ENCODE measurements around the gene STK32B.
"Not testable (repeated sequence)": the region's sequence is repeated elsewhere in the genome, so short reads cannot be mapped to it uniquely, and the experiment has no call there.

STK32B gene

DNA sequence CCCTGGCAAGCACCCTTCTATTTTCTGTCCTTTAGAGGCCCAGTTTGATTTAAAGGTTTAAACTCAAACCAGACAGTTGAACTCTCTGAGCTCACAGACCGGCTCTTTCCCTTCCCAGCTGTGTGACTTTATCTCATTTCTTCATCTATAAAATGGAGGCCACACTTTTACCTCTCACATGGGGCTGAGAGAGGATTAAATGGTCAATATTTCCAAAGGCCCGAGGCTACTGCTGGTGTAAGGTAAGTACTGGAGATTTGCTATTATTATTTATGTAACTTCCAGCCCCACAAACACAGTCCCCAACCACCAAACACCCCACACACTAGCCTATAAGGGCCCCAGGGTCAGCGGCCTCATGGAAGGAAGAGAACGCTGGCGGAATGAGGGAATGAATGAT, 18.5 kb upstream of the STK32B start:
- DNase-seq = no peak

DNA sequence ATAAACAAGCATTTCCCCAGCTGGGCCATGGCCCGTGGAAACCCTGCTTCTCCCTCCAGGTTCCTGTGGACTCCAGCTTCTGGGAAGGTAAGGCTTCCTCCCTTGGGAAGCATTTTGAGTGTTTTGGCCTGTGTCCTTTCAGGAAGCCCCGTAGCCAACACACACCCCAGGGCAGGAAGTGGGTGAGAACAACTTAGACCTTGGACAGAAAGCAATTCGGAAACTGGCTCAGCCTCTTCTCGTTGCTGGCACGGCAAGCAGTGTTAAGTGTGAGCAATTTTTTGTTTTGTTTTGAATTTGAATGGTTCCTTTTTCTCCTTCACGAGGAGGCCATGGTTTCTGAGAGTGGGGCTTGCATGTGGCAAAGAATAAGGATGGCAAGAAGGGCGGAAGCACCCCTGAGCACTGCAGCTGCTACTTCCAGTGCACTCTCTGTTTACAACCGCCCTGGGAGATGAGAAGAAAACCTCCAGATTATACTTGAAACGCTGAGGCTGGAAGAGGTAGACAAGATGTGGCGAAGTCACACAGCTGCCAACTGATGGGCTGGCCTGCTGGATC, 17.9 kb upstream of the STK32B start:
- no peak for DNase-seq

DNA sequence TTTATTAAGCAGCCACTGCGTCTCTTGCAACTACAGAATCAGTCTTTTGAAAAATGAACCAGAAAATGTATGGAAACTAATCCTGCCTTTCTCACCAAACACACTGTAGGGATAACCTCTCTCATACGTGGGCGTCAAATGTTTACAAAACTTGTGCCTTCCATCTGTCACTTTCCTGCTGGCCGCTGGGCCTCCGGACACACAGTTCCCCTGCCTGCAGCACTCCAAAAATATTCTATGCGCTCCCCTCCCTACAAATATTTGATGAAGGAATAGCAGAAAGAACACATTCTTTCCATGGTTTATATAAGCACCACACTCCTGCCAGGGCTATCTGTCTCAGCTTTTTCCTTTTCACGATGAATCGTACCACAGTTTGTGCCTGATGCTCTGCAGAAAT, 17.1 kb upstream of the STK32B start:
- no peak for DNase-seq

DNA sequence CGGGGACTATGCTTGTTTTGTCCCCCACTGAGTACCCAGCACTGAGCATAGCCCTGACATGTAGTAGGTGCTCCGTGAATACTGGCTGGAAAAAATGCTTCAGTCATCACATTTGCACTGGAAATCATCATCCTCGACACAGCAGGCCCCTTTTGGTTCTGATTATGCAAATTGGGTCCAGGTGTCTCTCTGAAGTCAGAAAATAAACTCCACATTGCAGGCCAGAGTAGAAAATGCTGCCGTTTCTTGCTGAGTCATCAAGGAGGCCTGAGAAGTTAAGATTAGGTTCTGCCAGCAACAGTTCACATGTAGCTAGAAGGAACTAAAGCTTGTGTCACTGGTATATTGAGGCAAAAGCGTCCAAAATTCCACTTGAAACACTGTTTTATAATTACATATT, 15.0 kb upstream of the STK32B start:
- no peak for DNase-seq

DNA sequence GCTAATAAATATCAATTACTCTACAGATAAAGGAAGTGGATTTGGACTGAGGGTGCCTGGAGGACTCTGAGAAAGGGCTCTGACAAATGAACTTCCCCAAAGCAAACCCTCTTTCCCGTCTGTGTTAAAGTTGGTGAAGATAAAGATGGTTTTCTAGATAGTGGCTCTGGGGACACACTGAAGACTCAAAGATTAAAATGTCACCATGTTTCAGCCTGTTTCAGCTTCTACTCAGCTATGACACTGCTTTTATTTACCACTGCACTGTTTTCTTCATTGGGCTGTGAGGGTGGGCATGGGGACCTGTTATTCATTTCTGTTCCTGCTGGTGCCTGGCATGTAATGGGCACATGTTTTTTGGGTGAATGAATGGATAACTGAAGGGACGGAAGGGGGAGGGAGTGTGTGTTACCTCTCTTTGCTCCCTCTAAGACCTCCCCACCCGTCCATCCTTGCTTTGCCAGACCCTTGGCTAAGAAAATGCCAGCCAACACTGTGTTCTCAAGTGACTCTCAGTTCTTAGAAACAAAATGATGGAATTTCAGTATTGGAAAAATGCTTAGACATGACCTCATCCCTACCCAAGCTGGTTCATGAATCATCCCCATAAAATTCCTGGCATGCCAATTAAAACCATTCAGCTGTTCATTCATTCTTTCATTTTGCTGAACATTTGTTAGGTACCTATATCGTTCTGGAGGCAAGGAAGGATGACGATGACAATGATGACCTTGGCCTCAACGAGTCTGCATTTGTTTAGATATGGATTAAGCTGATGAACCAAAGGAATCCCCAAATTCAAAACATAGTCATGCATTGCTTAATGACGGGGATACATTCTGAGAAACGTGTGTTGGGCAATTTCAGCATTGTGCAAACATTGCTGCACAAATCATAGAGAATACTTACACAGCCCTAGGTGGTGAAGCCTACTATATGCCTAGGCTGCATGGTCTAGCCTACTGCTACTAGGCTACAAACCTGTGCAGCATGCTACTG, 13.4 kb upstream of the STK32B start:
- no peak for DNase-seq

DNA sequence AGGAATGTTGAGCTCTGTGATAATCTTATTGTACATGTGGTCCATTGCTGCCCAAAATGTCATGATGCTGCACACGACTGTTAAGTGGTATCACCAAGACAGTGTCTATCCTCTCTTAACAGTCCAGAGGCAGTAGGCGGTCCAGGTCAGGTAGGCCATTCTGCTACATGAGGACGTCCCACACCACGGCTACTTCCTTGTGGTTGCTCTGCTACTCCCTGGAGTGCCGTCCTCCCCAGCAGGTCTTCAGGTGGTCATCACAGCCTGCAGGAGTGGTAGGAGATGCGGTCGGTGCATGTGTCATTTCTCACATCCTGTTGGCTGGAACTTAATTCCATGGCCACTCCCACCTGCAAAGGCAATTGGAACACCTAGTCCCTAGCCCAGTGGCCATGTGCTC, 11.5 kb upstream of the STK32B start:
- no peak for DNase-seq

DNA sequence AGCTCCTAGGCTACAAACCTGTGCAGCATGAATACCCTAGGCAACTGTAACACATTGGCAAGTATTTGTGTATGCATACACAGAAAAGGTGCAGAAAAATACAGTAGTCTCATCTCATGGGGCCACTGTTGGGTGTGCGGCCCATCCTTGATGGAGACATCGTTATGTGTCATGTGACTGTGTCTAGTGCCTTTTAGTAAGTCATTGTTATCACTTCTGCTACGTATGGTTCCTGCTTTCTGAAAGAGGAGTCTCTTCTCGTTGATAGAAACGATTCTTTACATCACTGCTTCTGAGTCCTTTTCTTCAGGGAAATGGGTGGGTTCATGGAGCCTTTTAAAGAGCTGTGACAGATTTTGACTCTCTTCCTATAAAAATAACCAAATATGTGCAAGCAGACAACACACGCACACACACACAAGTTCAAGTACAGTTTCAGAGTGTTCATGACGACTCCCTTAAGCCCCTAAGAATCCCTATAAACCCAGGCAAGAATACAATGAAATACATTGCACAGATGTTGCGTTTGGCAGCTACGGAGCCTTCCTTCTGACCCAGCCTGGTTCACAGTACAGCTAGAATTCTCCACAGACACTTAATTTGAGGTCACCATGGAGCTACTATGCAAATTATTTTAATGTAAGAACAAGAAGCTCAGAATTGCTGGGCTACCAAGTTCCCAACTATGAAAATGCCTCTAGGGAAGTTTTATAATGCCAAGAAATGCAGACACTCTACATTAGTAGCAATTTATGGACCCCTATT, 10.2 kb upstream of the STK32B start:
- no peak for DNase-seq

DNA sequence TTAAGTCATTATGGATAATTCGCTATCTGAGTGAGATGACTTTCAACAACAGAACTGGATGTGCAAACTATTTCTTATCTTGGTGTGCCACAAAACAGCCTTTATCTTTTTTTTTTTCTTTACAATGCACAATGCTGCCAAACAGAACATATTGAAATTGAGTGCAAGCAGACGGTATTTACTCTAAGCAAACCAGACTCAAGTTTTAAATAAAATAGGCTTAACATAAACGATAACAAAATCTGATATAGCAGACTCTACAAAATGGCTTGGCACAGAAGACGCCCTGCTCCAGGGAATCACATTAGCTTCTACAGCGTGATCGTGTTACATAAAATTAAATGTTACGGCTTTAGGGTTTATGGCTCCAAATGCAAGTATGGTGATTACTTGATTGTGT, 9.6 kb upstream of the STK32B start:
- no peak for DNase-seq

DNA sequence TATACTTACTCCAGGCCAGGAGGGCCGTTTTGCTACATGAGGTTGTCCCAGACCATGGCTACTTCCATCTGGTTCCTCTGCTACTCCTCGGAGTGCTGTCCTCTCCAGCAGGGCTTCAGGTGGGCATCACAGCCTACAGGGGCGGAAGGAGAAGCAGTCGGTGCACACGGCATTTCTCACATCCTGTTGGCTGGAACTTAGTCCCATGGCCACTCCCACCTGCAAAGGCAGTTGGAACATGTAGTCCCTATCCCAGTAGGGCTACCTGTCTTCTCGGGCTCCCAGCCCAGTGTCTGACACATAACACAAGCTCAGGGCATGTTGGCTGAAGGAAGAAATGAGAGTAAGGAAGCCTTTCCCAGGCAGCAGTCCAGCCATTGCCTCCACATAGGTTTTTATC, 7.7 kb upstream of the STK32B start:
- no peak for DNase-seq

DNA sequence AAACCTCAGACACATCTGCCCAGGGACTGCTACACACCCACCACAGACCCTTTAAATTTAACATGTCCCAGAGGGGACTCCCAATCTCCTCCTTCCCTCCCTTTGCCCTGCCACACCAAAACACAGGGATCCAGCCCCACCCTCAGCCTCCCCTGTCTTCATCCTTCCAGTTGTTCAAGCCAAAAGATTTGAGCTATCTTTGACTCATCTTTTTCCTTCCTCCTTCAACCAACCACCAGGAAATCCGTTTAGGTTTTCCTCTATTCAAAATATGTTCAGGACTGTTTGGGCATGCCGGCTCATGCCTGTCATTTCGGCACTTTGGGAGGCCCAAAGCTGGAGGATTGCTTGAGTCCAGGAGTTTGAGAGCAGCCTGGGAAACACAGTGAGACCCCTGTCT, 6.9 kb upstream of the STK32B start:
- DNase-seq = no peak

DNA sequence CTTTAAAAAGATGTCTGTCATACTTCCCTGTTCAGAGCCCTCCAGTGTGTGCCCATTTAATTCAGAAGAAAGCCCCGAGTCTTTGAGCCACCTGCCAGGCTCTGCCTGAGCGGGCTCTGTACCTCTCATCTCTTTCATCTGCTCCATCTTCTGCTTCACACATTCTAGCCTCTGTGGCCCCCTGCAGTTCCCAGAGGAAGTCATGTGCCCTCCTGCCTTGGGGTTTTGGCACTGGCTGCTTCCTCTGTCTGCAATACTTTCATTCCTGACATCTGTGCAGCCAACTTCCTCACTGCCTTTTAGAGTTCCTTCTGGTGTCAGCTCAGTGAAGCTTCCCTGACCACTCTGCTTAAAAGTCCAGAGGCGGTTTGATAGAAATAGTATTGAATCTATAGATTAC, 6.2 kb upstream of the STK32B start:
- no peak for DNase-seq

DNA sequence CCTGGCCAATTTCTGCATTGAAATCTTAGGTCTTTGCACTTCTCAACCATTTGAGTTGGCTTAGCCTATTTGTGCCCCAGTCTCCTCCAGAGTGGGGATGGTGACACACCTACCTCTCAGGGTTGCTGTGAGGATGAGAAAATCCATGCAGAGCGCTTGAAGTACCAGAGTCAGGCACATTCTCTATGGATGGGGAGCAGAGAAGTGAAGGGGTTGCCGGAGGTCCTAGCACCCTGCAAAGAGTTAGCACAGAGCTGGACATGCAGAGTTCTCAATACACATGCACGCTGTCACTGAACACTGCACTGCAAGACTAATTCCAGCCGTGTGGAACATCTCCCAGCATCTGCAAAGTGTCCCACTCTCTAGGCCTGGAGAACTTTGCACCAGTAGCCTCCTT, 2.6 kb upstream of the STK32B start:
- DNase-seq = no peak

DNA sequence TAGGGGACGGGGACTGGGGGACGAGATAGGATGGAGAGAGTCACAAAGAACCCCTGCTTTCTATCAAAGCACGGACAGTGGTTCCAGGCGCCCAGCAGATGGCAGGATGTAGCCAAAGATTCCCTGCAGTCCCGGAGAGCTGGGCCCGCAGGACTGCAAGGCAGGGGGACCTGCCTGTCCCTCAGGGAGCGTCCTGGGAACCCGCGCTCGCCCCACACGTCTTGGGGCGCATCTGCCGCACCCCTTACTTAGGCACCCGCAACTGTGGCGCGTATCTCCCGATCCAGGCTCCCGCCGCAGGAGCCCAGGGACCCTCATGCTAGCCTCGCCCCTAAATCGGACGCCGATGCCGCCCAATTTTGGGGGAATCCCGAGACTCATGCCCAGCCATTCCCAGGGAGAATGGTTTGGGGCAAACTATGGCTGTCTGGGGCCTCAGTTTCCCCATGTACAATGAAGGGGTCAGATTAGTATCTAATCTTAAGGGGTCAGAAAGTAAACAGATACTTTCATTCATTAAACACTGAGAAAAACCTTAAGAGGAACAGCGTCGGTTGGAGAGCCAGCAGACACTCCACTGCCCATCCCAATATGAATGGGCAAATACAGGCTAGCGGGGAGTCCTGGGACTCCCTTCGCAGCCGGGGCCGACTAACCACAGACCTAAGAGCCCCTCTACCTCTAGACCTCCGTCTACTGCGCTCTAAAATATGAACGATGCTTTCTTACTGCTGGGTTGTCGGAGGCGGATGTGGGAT, 581 bp upstream of the STK32B start:
- DNase-seq = peak; percentile 52

DNA sequence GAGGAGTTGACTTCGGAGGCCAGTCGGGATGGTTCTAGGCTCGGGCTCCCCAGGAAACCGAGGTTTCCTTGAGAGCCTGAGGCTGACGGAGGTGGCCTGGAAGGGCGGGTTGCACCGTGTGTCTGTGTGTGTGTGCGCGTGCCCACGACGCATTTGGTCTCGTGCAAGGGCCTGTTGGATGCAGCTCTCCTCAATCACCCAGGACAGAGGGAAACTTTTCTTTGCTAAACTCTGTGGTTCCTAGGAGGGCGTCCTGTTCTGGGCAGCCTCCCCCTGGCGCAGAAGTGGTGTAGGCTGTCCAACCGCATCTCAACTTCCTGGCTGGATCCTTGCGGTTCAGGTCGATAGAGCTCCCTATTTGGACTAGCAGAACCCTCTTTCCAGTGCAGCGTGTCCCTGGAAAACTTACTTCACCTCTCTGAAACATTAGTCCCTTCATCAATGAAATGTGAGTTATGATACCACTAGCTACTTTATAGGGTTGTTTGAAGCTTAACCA, 973 bp downstream of the STK32B start:
- DNase-seq = no peak

DNA sequence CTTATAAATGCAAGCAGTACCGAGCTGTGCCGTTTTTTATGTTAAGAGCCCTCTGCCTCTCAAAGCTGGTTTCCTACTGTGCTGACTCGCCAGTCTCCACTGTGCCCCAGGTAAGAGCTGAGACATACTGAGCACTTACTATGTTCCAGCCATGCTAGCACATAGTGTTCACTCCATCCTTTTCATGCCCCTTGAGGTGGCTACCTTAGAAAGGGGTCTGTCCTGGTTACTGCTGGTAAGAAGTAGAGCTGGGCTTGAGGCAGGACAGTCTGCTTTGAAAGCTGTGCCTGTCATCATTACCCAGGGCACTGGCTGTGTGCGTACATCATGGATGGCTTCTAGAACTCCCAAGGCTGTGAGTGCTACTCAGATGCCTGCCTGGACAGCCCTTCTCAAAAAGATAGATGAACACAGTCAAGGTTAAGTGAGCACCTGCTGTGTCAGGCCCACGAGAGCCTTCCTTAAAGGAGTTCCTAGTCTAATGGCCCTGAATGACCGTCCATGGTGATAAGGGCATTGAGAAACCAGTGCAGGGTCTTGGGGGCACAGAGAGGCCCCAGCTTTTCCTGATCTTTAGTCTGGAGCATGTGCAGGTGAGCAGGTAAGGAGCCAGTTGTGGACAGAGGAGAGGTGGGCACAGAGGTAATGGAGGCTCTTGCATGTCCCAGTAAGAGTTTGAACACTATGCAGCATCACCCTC, 1.6 kb downstream of the STK32B start:
- no peak for DNase-seq

DNA sequence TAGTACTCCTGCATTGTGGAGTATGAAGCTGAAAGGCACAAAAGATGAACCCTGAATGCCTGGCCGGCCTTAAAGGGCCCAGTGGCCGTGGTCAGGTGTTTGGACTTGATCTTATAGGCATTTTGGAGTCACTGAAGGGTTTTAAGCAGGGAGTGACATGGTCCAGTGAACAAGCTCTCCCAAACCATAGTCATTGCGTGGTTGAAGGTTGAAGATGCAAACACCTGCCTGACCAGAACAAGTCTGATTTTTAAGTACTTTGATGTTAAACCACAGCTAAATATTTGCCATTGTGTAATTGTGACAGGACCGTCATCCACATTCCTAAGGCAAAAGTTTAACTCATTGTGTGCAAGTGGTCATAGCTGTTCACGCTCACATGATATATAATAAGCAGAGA, 3.3 kb downstream of the STK32B start:
- peak; percentile 52 for DNase-seq

DNA sequence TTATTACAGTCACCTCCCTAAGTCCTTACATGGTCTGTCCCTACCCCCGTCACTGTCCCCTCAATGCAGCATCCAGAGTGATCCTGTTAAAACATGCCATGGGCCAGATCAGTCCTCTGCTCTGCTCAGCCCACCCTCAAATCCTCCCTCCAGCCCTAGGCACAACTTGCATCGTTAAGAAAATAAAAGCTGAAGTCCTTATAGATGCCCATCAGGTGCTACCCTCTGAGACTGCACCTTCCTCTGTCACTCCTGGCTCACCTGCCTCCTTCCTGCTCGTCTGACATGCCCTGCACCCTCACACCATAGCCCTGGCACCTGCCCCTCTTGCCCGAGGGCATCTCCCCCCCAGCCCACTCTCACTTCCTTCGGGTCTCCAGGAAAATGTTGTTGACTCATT, 4.1 kb downstream of the STK32B start:
- DNase-seq = no peak

DNA sequence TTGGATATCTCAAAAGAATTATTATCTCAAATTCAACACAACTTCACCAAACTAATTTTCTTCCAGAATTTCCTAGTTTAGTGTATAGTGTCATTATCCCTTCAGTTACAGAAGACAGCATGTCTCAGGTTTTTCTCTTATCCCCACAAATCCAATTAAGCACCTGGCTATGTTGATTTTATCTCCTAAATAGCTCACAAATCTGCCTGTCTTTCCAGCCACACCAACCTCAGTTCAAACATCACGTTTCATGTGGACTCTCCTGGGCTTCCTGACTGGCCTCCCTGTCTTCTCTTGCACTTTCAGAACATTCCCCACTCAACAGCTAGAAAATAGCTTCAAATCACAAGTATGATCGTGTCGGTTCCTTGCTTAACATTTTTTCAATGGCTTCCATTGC, 14.8 kb downstream of the STK32B start:
- no peak for DNase-seq

DNA sequence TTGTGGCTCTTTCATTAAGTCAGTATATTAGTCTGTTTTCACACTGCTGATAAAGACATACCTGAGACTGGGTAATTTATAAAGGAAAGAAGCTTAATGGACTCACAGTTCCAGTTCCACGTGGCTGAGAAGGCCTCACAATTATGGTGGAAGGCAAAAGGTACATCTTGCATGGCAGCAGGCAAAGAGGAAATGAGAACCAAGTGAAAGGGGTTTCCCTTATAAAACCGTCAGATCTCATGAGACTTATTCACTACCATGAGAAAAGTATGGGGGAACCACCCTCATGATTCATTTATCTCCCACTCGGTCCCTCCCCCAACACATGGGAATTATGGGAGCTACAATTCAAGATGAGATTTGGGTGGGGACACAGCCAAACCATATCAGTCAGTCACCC, 15.7 kb downstream of the STK32B start:
- DNase-seq = not testable (repeated sequence)

DNA sequence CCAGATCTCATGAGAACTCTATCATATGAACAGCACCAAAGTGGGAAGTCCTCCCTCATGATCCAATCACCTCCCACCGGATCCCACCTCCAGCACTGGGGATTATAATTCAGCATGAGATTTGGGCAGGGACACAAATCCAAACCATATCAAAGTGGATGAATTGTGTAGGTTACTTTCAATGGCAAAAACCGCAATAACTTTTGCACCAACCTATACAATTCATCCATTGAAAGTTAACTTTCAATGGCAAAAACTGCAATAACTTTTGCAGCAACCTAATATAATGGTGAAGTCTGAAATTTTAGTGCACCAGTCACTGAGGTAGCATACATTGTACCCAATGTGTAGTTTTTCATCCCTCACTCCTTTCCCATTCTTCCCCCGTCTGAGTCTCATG, 16.6 kb downstream of the STK32B start:
- DNase-seq = no peak

DNA sequence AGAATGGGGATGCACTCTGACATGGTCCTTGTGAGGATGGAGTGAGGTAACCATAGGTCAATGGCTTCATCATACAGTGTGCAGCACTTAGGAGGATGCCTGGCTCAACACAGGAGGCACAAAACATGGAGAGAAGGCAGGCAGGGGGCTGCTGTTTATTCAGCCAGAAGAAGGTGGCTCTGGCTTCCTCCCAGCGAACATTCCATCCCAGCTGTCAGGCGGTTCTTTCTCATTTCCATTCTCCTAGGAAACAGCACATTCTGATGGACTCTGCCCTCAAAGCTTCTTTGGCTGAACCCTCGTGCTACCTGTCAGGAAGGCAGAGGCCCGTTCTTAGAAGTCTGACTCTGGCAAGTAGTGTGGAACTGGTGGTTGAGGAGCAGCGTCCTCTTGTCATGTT, 18.6 kb downstream of the STK32B start:
- DNase-seq = no peak

DNA sequence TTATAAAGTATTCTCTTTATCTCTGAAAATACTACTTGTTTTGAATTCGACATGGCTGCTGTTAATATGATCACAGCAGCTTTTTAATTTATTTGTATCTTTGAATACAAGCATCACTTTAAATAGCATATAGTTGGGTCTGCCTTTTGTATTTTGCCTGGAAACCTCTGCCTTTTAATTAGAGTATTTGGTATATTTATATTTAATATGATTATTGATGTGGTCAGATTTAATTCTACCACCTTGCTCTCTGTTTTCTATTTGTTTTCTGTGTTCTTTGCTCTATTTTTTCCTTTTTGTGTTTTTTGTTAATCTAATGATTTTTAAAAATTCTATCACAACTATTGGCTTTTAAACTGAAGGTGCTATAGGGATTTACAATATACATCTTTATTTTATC, 21.7 kb downstream of the STK32B start:
- DNase-seq = no peak
